Activated T-cell treated with anti-CD3 and anti-CD28 coated beads for 24 hours (primary cell): ENCODE results near the gene PRR14L.
"Not testable (repeated sequence)": the region's sequence is repeated elsewhere in the genome, so short reads cannot be mapped to it uniquely, and the experiment has no call there.

Source experiments
- DNase-seq: peaks from one replicate; pipeline ENCODE4 v3.0.0-alpha.2; 2020; ENCODE audit warnings: low read depth

The PRR14L gene

DNA sequence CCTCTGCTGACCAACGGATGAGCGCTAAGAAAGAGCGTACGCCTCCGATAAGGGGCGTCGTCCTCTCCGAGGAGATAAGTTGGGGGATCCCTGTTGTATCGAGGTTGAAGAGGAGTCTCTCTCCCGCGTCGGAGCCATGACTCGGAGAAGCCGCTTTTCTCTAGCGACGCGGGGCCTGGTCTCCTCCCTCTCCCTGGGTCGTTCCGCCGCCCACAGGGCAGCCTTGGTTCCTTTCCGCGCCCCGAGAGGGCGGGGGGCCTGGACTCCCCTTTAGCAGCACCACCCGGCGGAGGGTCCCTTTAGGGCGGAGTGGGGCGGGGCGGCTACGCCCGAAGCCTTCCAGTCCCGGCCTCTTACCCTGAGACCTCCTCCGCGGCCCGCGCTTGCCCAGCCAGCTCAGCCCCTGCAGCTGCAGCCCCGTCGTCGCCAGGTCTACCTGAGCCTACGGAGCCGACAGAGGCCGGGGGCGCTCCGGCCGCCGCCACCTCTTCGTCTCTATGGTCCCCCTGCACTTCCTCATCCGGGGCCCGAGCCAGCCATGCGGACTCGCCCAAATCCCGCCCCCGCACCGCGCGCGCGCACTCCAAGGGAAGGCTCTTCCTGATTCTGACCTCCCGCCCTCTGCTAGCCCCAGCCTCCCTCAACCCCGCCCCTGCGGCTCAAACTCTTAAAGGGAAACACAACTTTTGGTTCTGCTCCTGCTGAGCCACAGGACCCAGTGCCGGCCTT is at the start of gene PRR14L:
PRR14L (minus strand) TSS at position 497 of the 729 bp plus-strand sequence. CDS start 11,272 bp downstream, outside the sequence.
- peak; percentile 99 for DNase-seq

GRCh38 chr22:31799358-31799757 is 49.4 kb upstream of the PRR14L start:
- not testable (repeated sequence) for DNase-seq

GRCh38 chr22:31790240-31790639 is 40.3 kb upstream of the PRR14L start:
- no peak for DNase-seq

DNA sequence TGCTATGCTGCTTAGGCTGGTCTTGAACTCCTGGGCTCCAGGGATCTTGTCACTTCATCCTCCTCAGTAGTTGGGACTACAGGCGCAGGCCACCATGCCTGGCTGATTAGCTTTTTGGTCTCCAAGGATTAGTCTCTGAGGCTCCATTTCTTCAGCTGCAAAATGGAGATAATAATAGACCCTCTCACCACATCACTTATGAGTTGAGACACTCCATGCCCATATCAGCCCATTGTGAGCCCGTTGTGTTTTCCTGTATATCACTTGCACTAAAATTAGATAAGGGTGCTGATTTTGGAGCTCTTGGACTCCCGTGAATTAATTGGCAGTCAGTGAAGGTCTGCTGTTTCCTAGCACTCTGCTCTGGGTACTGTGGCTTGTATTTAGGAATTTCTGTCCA is 39.9 kb upstream of the PRR14L start:
- DNase-seq: no peak

DNA sequence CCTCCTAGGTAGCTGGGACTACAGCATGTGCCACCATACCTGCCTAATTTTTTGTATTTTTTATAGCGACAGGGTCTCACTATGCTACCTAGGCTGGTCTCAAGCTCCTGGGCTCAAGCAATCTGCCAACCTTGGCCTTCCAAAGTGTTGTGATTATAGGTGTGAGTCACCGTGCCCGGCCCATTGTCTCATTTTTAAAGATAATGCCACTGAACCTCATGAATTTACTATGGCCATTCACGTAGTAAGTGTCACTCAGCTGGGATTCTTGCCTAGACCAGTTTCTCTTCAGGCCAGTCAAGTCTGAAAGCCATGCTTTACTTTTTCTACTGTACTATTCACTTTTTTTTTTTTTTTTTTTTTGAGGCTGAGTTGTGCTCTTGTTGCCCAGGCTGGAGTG is 26.3 kb upstream of the PRR14L start:
- no peak for DNase-seq

GRCh38 chr22:31773416-31773815 is 23.5 kb upstream of the PRR14L start:
- DNase-seq: no peak

DNA sequence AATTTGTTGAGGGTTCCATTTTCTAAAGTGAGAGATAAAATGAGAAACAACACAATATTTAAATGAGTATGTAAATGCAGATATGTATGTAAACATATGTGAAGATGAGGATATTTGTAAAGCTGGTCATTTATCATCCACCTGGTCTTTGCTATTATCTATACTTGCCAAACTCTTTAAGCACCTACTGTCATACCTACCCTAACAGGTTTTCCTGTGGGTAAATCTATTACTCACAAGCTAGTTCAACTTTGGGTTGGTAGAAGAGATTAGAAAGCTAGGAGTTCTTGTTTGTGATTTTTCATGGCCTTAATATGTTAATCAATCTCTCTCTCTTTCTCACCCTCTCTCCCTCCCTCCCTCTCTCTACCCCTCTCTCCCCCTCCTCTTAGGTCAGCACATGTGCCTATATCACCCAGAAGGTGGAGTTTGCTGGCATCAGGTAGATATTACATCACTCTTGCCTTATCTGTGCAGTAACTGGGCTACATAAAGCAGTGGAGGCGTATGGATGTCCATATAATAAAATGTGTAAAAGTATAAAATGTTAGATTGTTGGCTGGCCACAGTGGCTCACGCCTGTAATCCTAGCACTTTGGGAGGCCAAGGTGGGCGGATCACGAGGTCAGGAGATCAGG is 18.6 kb upstream of the PRR14L start:
- no peak for DNase-seq

DNA sequence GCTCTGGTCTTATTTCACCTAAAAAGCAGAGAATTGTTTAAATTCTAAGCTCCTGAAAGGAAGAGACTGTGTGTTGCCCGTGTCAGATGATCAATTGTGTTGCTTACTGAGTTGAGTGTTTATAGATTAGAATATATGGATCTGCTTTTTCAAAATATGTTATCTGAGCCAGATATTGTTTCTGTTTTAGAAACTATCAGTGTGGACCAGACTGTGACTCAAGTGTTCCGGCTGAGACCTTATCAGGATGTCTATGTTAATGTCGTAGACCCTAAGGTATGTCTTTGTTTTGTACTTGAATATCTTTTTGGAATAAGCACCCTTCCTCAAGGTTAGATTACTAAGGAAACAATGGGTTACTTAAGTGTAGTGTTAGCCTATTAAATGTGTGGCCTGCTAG is 14.9 kb upstream of the PRR14L start:
- no peak for DNase-seq

GRCh38 chr22:31758860-31759259 is 8.9 kb upstream of the PRR14L start:
- not testable (repeated sequence) for DNase-seq

- DNase-seq: no peak
Observed at GRCh38 chr22:31757265-31757664, 7.3 kb upstream of the PRR14L start.

DNA sequence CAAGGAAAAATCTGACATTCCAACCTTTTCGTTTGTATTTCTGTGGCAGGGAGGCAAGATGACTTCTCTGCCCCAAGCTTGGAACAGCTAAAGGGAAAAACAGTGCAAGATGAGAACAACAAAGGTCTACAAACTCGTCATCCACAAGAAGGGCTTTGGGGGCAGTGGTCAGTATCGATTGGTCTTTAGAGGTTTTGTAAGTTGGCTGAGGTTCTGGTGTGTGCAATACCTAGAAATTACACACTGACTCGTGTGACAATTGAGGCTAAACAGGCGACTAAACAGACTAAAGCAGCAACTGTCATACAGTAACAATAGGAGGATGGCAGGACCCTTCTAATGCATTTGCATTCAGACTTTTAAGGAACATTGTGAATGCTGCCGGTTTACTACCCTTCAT is 4.9 kb upstream of the PRR14L start:
- DNase-seq: no peak

- peak; percentile 92 for DNase-seq
Observed at GRCh38 chr22:31753634-31754501, 3.9 kb upstream of the PRR14L start, which contains the start of gene DEPDC5. DEPDC5 (plus strand) TSS chr22:31754019; CDS start chr22:31754922, 903 bp downstream.

DNA sequence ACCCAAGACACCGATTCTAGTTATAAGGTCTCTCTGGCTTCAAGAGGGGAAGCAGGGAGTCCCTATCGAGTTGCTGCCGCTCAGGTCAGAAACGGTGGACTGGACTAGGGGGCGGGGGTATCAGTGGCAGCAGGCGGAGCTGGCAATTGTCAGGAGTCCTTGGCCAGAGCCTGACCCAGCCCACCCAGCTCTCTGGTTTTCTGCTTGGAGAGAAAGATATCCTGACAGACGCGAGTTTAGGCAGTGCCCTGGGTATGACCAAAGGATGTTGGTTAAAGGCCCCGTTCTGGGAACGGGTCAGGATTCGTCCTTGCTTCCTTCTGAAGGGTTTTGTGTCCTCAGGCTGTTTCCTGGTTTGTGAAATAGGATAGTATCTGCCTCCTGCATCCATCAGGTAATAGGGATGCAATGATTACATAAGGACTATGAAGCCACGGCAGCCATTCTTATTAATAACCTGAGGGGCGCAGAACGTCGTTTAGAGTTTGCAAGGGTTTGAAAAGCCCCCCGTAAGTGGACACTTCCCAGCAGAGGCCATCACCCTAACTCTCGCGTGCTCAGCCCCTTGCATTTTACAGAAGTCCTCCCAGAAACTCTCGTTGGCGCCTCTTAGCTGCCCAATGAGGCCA is 3.2 kb upstream of the PRR14L start:
- DNase-seq: no peak

GRCh38 chr22:31752096-31752847 is 2.3 kb upstream of the PRR14L start:
- DNase-seq: no peak

DNA sequence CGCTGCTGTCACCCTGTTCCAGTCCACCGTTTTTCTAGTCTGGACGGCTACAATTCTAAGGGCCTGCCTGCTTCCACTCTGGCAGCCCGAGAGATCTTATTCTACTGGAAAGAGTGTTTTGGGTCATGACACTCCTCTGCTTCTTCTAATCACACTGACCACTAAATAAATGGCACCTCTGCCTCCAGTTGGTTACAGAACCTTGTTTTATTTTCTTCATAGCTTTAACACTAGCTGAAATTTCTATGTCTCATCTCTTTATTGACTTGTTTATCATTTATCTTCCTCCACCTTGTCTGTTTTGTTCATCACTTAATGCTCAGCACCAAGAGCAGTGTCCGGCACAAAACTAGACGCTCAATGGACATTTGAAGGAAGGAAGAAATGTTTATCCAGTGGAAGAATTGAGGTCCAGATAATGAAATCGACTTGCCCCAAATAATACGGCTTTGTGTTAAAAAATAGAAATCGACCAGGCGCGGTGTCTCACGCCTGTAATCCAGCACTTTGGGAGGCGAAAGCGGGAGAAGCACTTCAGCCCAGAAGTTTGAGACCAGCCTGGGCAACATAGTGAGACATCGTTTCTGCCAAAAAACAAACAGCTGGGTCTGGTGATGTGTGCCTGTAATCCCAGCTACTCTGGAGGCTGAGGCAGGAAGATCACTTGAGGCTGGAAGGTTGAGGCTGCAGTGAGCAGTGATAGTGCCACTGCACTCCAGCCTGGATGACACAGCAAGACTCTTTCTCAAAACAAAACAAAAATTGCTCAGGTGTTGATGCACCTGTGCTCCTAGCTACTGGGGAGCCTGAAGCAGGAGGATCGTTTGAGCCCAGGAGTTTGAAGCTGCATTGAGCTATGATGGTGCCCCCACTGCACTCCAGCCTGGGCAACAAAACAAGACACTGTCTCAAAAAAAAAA is 693 bp upstream of the PRR14L start:
- DNase-seq: no peak

- DNase-seq: no peak
Observed at GRCh38 chr22:31748490-31748889, 1.4 kb downstream of the PRR14L start.

GRCh38 chr22:31747441-31747840 is 2.5 kb downstream of the PRR14L start:
- no peak for DNase-seq

GRCh38 chr22:31743871-31744270 is 6.1 kb downstream of the PRR14L start:
- no peak for DNase-seq

- DNase-seq: no peak
Observed at GRCh38 chr22:31742682-31743081, 7.2 kb downstream of the PRR14L start.

DNA sequence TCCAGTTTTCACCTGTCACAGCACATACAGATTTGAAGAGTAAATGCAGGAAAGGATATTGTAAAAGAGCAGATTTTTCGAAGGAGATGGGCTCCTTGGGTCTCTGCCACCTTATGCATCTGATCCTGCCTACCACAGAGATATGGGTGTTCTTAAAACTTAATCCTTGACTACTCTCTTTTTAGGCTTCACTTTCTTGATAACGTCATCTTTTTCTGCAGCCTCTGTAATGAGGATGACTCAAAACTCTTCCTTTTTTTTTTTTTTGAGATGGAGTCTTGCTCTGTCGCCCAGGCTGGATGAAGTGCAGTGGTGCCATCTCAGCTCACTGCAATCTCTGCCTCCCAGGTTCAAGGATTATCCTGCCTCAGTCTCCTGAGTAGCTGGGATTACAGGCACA is 7.8 kb downstream of the PRR14L start:
- no peak for DNase-seq
